HG03139 (cell line): ENCODE measurements around the gene DDX31.

ENCODE experiments used
- ATAC-seq: cut with Tn5 transposase; IDR thresholded peaks from one replicate; pipeline ENCODE4 v1.9.1; 2021; ENCODE audit not compliant: unreplicated experiment

The DDX31 gene

DNA sequence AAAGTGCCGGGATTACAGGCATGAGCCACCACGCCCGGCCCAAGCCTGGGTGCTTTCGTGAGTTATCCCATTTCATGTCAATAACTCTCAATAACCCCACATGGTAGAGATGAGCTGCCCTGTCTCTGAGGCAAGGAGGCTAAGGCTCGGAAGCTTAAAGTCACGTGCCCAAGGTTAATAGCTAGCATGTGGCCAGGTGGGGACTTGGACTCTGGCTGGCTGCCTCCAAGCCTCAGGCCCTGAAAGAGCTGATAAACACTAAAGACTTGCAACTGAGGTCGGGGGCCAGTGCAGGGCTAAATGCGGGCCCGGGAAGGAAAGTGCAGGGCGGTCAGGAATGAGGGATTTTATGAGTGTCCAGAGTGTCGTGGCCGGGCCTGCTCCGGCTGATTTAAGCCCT lies 118.2 kb downstream of the DDX31 start:
- no peak for ATAC-seq

DNA sequence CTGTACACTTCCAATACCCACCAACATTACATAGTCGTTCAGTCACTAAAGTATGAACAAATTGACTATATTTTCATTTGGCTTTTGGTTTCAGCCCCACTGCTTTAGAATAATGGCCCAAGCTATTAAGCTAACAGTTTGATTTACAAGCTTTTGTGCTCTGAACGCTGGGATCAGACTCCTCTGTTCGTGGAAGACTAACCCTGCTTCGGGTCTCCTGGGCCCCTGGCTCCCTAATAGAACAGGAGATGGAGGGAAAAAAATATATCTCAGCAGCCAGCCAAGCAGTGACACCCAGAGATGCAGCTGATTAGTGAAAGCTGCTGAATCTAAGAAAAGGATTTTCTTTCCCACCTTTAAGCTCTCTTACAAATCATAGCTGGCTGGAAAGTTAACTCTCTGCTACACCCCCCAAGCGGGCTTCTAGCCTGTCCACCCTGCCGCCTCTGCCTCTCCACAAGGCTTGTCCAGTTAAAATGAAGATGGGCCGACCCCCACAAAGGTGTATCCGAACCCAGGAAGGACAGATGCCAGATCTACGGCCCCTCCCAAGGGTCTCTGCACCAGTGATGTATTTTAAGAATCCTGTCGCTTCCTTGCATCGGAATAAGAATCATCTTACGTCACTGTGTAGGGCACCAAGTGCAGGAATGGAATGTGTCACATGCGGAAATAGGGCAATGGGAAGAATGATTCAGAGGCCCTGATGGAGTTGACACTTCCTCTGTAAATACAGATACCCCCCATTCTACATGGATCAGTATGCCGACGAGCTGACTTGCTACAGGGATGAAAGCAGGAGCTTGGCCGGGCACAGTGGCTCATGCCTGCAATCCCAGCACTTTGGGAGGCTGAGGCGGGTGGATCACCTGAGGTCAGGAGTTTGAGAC lies 120.8 kb downstream of the DDX31 start:
- no peak for ATAC-seq

DNA sequence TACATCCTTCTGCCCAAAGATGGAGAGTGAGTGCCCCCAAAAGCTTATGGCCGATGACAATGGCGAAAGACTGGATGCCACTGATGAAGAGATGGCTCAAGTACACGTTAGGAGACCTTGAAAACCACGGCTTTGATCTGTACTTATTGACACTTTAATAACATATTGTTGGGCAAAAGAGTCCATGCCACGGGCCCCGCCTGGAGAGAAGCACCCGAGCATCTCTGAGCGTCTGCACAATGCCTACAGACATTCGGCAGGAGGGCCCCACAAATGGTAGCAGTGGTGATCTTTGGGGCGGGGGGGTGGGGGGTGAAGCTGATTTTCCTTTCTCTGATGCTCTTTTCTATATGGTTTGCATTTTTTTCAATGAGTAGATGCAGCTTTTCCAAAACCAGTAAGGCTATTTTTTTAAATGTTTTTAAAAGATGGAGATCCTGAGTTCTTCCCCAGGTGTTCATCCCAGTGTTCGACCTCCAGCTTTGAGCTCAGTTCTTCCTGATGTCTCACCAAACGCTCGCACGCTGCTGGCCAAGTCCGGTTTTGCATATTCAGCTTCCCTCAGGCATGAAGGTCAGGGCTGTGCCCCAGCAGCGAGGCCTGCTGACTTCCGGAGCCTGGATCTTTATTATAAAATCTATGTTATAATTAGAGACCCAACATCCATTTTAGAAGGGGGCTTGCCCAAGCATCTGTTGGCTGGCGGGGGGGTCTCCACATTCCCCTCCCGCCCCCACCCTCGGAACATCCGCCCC lies 121.6 kb downstream of the DDX31 start:
- no peak for ATAC-seq

DNA sequence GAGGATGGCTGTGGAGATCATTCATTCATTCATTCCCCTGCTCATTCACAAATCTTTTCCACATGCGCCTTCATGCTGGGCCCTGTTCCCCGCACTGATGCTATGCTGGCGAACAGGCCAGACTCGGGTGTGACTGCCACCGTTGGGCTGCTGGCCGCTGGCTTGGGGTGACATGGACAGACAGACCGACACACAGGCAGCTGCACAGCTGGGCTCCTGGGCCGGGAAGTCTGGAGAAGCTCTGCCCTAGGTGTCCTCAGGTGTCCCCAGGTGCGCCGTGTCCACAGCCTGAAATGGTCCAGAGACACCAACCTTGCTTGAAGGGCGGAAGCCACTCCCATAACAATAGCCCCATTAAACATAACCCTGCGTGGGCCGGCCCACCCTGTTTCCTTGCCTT lies 122.3 kb downstream of the DDX31 start:
- no peak for ATAC-seq

DNA sequence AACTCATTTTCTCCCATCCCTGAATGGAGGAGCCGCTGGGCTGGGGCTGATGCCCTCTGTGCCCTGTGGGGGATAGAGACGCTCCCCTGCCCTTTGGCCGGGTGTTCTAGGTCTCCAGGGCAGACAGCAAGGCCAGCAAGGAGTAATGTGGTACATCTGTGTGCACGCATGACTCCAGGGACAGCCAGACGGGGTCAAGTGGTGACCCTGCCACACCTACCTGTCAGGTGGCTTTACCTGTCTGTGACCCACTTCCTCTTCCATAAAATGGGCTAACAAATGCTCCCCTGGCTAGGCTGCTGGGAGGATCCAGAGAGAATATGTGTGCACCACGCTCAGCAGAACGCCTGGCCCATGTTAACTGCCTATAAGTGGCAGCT lies 122.7 kb downstream of the DDX31 start:
- ATAC-seq = no peak

DNA sequence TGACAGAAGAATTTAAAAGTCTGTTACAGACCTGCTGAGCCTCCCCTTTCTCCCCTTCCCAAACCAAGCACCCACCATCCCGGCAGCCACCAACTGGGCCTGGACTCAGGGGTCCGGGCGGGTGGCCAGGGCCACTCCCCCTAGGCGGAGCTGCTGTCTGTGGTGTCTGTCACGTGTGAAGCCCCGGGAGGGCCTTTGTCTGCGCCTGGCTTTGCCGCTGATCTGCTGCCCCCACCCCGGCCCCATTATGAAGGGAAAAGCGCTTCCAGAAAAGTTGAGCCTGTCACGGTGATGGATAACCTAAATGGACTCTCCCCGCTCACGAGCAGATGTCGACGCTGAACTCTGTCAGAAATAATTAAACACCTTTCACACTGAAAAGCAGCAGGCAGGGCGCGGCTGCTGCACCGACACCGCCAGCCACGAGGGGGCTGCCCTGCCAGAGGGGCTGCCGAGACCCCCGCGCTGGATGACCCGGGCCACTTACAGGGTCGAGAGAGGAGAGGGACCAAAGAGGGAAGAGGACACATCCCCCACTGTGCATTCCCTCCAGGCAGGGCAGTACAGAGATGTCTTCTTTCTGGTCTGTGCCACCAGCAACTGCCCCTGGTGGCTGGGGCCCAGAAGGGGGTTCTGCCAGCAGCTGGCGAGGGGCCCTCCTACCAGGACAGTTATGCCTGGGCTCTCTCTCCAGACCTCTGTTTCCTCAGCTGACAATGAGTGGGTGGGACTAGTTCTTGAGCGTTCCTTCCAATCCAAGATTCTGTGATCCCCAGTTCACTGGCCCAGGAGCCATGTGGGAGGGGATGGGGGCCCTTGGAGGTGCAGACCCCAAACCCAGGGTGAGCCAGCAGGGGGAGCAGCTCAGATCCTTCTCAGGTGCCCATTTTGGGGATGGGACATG lies 123.4 kb downstream of the DDX31 start:
- ATAC-seq = no peak

DNA sequence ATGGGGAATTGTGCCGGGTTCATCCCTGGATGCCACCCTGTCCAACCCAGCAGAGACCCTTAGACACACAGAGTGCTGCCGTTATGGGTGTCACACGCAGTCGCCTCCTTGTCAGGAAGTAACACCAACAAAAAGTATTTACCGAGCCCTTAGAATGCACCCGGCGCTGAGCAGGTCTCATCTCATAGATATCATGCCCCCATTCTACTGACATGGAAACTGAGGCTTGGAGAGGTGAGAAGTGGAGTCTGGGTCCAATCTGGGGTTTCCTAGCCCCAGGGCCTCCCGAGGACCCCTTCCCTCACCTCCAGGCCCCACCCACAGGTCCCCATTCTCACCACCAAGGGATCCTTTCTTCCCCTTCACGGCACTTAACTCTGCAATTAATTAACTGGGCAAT lies 124.2 kb downstream of the DDX31 start:
- no peak for ATAC-seq

DNA sequence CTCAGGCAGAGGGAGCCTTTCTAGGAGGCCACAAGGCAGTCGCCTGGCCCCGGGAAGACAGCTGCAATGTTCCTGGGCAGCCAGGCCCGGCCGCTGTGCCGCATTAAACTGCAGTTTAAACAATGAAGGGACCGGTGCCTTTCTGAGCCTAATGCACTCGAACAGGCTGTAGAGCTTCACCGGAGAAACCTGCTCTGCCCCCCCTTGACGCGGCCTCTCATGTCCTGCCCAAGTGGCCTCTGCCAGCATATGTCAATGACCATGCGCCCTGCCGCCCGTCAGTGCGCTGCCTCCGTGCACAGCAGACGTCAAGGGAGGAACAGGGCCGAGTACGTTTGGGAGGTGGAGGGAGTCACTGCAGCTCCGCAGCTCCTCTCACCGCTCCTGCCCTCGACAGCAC lies 125.8 kb downstream of the DDX31 start:
- no peak for ATAC-seq

DNA sequence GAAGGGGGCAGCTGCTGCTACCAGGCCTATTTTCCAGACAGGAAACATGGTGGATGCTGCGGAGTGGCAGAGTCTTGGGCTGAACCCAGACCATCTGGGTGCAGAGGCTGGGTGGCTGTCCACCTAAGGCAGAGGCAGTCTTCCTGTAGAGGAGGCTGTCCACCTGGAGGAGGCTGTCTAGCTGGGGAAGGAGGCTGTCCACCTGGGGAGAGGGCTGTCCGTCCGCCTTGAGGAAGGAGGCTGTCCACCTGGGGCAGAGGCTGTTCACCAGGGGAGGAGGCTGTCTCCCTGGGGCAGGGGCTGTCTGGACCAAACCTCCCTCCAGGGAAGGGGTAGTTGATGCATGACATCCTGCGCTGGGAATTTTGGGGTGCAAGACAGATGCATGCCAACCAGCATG lies 126.5 kb downstream of the DDX31 start:
- ATAC-seq = no peak
